Fibroblast of lung (primary cell): Measurements from ENCODE around the gene HHAT. TPM values are rescaled to one million over a fixed set of nuclear protein-coding genes. Genes with fewer than 3 reads are reported as not detected.

Source experiments
- DNase-seq, 2 donors: peaks; one replicate each; pipeline versions ENCODE4 v3.0.0 to v3.0.0-alpha.2; 2010; ENCODE audit warnings: low read depth in 2 of 2
- H2AFZ ChIP-seq: 2 replicates; pipeline ENCODE4 v1.5.1; 2012; ENCODE audit warnings: low read length, control low read depth, inconsistent platforms
- H3K27ac ChIP-seq: 2 replicates; pipeline ENCODE4 v1.5.1; 2011; ENCODE audit warnings: low read length, control low read depth; ENCODE audit not compliant: insufficient read depth
- H3K27me3 ChIP-seq: 2 replicates; pipeline ENCODE4 v1.5.1; 2011; ENCODE audit warnings: mild to moderate bottlenecking, low read length; ENCODE audit not compliant: control insufficient read depth, insufficient read depth
- H3K36me3 ChIP-seq: 2 replicates; pipeline ENCODE4 v1.5.1; 2011; ENCODE audit warnings: low read length; ENCODE audit not compliant: control insufficient read depth, insufficient read depth
- H3K4me1 ChIP-seq: 2 replicates; pipeline ENCODE4 v1.5.1; 2011; ENCODE audit warnings: low read length; ENCODE audit not compliant: control insufficient read depth, insufficient read depth; ENCODE audit errors: extremely low read depth
- H3K4me2 ChIP-seq: 2 replicates; pipeline ENCODE4 v1.5.1; 2011; ENCODE audit warnings: low read length, control low read depth; ENCODE audit not compliant: insufficient read depth; ENCODE audit errors: extremely low read depth
- H3K4me3 ChIP-seq, 4 experiments: fragments of 200-600 bp in 1 of 4; sonication (generic) in 1 of 4; replicated peaks in 1 of 4; 2 replicates each; pipeline ENCODE4 v1.5.1; 2011 to 2016; ENCODE audit warnings: low read length in 4 of 4, low read depth in 3 of 4, mild to moderate bottlenecking in 3 of 4, control low read depth in 2 of 4, inconsistent platforms in 1 of 4, mixed read lengths in 1 of 4; ENCODE audit not compliant: insufficient read depth in 1 of 4; ENCODE audit errors: control extremely low read depth in 1 of 4
- H3K79me2 ChIP-seq: 2 replicates; pipeline ENCODE4 v1.5.1; 2012; ENCODE audit warnings: mild to moderate bottlenecking, low read length, inconsistent platforms; ENCODE audit not compliant: control insufficient read depth, insufficient read depth
- H3K9ac ChIP-seq: 2 replicates; pipeline ENCODE4 v1.5.1; 2011; ENCODE audit warnings: mild to moderate bottlenecking, low read length, control low read depth; ENCODE audit not compliant: insufficient read depth
- H3K9me3 ChIP-seq: 2 replicates; pipeline ENCODE4 v1.5.1; 2012; ENCODE audit warnings: low read depth, low read length; ENCODE audit not compliant: control insufficient read depth, insufficient read depth
- H4K20me1 ChIP-seq: 2 replicates; pipeline ENCODE4 v1.5.1; 2011; ENCODE audit warnings: low read length; ENCODE audit not compliant: control insufficient read depth, insufficient read depth; ENCODE audit errors: extremely low read depth
- CTCF ChIP-seq, 2 donors: IDR thresholded peaks in 1 of 2; conservative IDR thresholded peaks in 1 of 2; 1 replicate in 1 of 2; 2 replicates in 1 of 2; pipeline ENCODE4 v1.5.1; 2011 to 2012; ENCODE audit warnings: low read length in 2 of 2, control low read depth in 1 of 2, inconsistent platforms in 1 of 2, low read depth in 1 of 2, mild to moderate bottlenecking in 1 of 2
- EZH2 ChIP-seq: IDR thresholded peaks from 2 replicates; pipeline ENCODE4 v1.5.1; 2012; ENCODE audit warnings: low read length, control low read depth, mild to moderate bottlenecking; ENCODE audit errors: missing control alignments
- polyA plus RNA-seq, 2 donors: library from polyadenylated mRNA; depleted of rRNA in 1 of 2; stranded (reverse) in 1 of 2; unstranded in 1 of 2; fragments of >200 nt; gene quantifications; 2 replicates each; pipeline ENCODE4 v1.2.1, GENCODE V29; 2011 to 2012; ENCODE audit warnings: missing spikeins in 1 of 2
- total RNA-seq: library from RNA; depleted of rRNA; stranded (reverse); fragments of >200 nt; gene quantifications from 2 replicates; pipeline ENCODE4 v1.2.1, GENCODE V29; 2014

The HHAT gene
- total and polyA plus RNA-seq, 2 donors (not counting 1 experiment from before 2014, with no cell fraction given), result 3.6 to 4.8 TPM

DNA sequence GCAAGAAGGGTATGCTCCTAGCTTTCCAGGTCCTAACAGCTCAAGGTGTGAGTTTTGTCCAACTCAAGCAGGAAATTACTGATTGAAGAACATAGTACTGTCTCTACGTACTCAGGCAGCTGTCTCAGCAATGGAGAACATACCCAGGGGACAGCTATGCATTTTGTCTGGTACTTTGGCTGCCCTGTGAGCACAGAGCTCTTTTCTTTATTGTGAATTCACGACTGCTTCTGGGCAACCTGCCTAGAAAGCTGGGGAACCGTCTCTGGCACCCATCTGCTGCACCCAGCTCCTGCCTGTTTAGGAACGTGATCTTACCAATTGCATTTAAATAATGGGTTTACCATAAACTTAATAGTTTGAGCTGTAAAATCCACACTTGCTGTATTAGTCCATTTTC is 258.1 kb downstream of the HHAT start:
- H3K79me2 ChIP-seq, result no peaks in the 10 kb centered on the region
- no peak overlapping the region for H3K4me2 ChIP-seq
- no peak overlapping the region for H3K4me3 ChIP-seq
- H3K9me3 ChIP-seq, result no peaks in the 10 kb centered on the region
- H4K20me1 ChIP-seq, result no peaks in the 10 kb centered on the region
- H3K36me3 ChIP-seq, result no peaks in the 10 kb centered on the region
- no peak overlapping the region for H3K27ac ChIP-seq
- TF ChIP-seq CTCF (conservative IDR thresholded peaks at IDR 0.05 in 1 of 2, IDR thresholded peaks at IDR 0.05 in 1 of 2; ENCODE audit: low read depth in 1 of 2, low read length in 2 of 2) (no peak), EZH2 (no peak)
- DNase-seq, result peak in 1 of 2 donors; percentile 3
- H3K9ac ChIP-seq, result no peak overlapping the region
- no peaks in the 10 kb centered on the region for H3K27me3 ChIP-seq
- H2AFZ ChIP-seq, result no peak overlapping the region
- H3K4me1 ChIP-seq, result no peaks in the 10 kb centered on the region

DNA sequence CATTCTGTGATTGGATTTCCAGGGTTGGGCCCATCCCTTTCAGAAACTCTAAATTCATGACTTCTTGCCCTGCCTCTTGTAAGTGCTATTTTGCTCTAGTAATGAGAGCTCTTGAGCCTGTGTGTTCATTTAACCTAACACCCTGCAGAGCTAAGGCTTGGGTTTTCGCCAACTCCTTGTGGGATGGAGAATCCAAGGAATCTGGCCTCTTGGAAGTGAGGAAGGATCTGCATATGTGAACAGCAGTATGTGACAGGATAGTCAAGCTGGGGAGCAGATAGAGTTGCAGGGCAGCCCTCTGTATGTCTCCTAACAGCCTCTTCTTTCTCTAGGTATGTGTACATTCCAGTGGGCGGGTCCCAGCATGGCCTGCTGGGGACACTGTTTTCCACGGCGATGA is 258.9 kb downstream of the HHAT start:
- Histone ChIP-seq H3K4me1 (no peaks in the 10 kb centered on the region), H3K27ac (no peak overlapping the region), H2AFZ (no peak overlapping the region), H3K79me2 (no peaks in the 10 kb centered on the region), H3K36me3 (no peaks in the 10 kb centered on the region), H3K4me2 (no peak overlapping the region), H3K9ac (no peak overlapping the region), H3K4me3 (no peak overlapping the region), H3K27me3 (no peaks in the 10 kb centered on the region), H3K9me3 (no peaks in the 10 kb centered on the region), H4K20me1 (no peaks in the 10 kb centered on the region)
- DNase-seq, result peak; percentile 15 to 82
- TF ChIP-seq EZH2 (no peak), CTCF (conservative IDR thresholded peaks at IDR 0.05 in 1 of 2, IDR thresholded peaks at IDR 0.05 in 1 of 2; ENCODE audit: low read depth in 1 of 2, low read length in 2 of 2) (no peak)

- H3K4me1 ChIP-seq, result no peaks in the 10 kb centered on the region
- no peaks in the 10 kb centered on the region for H3K36me3 ChIP-seq
- H3K27ac ChIP-seq, result no peak overlapping the region
- no peaks in the 10 kb centered on the region for H3K79me2 ChIP-seq
- DNase-seq, result no peak
- TF ChIP-seq CTCF (conservative IDR thresholded peaks at IDR 0.05 in 1 of 2, IDR thresholded peaks at IDR 0.05 in 1 of 2; ENCODE audit: low read depth in 1 of 2, low read length in 2 of 2) (no peak), EZH2 (no peak)
- H3K4me2 ChIP-seq, result no peak overlapping the region
- no peaks in the 10 kb centered on the region for H3K27me3 ChIP-seq
- no peak overlapping the region for H3K9ac ChIP-seq
- H4K20me1 ChIP-seq, result no peaks in the 10 kb centered on the region
- H2AFZ ChIP-seq, result no peak overlapping the region
- H3K9me3 ChIP-seq, result no peaks in the 10 kb centered on the region
- no peak overlapping the region for H3K4me3 ChIP-seq
These were observed 259.7 kb downstream of the HHAT start for GRCh38 chr1:210588357-210588756.
